OCI-LY1 (cell line): ENCODE results near the gene KLHL15.
"Not testable (repeated sequence)": the region's sequence is repeated elsewhere in the genome, so short reads cannot be mapped to it uniquely, and the experiment has no call there.

Experiments used
- CTCF ChIP-seq: fragments of 200-600 bp; sonication (generic), shearing (Covaris generic); IDR thresholded peaks from 2 replicates; pipeline ENCODE4 v1.5.1; 2017; ENCODE audit warnings: mild to moderate bottlenecking, antibody characterized with exemption, low read length, moderate library complexity, mixed read lengths
- EZH2 ChIP-seq: fragments of 200-600 bp; sonication (generic), shearing (Covaris generic); IDR thresholded peaks from 2 replicates; pipeline ENCODE4 v1.8.0; 2017; ENCODE audit warnings: borderline replicate concordance, mixed run types, mild to moderate bottlenecking, antibody characterized with exemption, low read length, moderate library complexity, mixed read lengths

- not testable (repeated sequence) for TF ChIP-seq CTCF, EZH2
Observed at GRCh38 chrX:23965630-23966029, 61.4 kb downstream of the KLHL15 start.
